Omental fat pad (tissue), 4 donors: ENCODE data around the gene OTOP2. TPM values are rescaled to one million over a fixed set of nuclear protein-coding genes. Genes with fewer than 3 reads are reported as not detected.
"Not testable (repeated sequence)": the region's sequence is repeated elsewhere in the genome, so short reads cannot be mapped to it uniquely, and the experiment has no call there.

ENCODE experiments used
- ATAC-seq: fragments of 150-250 bp; one replicate; pipeline ENCODE4 v1.9.1; 2016; ENCODE audit warnings: mild to moderate bottlenecking, moderate library complexity; ENCODE audit not compliant: low FRiP score
- DNase-seq: peaks from one replicate; pipeline ENCODE4 v3.0.0-alpha.2; 2019; ENCODE audit warnings: low spot score
- CTCF ChIP-seq, 3 donors: fragments of 450-650 bp; IDR thresholded peaks; one replicate each; pipeline ENCODE4 v1.5.1; 2016 to 2017; ENCODE audit warnings: antibody characterized with exemption in 3 of 3, mild to moderate bottlenecking in 3 of 3, moderate library complexity in 2 of 3
- total RNA-seq, 4 donors: library from RNA; depleted of rRNA; stranded (reverse); fragments of >200 nt; gene quantifications; one replicate each; pipeline ENCODE4 v1.1.0, GENCODE V29; 2016

Gene OTOP2
- total RNA-seq, 4 donors from 2014 or later = not detected

DNA sequence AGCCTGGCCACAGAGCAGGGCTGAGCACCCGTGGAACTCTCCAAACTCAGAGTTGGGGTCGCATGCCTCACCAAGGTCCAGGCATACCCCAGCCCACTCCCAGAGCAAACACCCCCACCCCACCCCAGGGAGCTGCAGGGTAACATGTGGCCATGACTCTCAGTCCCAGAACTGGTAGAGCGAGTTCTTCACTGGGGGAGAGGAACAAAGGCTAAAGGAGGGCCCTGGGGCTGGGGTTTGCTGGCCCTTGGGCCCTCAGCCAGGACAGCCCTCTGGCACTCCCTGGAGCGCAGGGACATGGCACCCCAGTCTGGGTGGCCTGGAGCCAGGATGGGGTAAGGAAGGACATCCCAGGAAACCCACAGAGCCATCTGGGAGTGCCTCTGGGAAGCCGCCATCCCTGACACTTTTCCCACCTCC is 44.3 kb downstream of the OTOP2 start:
- ATAC-seq = no peak
- no peak for TF ChIP-seq CTCF (IDR thresholded peaks at IDR 0.05)

DNA sequence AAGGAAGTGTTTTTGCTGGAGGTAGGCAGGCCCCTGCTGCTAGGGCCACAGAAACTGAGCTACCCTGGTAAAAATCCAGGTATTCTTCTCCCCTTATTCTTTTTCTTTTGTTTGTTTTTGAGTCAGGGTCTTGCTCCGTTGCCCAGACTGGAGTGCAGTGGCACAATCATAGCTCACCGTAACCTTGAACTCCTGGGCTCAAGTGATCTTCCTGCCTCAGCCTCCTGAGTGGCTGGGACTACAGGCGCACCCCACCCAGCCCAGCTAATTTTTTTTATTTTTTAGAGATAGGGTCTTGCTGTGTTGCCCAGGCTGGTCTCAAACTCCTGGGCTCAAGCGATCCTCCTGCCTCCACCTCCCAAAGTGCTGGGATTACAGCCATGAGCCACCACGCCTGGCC is 45.4 kb downstream of the OTOP2 start:
- not testable (repeated sequence) for ATAC-seq, DNase-seq

More for the DNA sequence above, 44.3 kb downstream of the OTOP2 start:
- no peak for DNase-seq

GRCh38 chr17:74970395-74970794 is 46.3 kb downstream of the OTOP2 start:
- ATAC-seq = no peak
- no peak for TF ChIP-seq CTCF (IDR thresholded peaks at IDR 0.05)
- no peak for DNase-seq

GRCh38 chr17:74971069-74971841 is 47.2 kb downstream of the OTOP2 start:
- no peak for TF ChIP-seq CTCF (IDR thresholded peaks at IDR 0.05)
- no peak for DNase-seq

GRCh38 chr17:74971842-74972106 is 47.7 kb downstream of the OTOP2 start:
- no peak for DNase-seq
- ATAC-seq = peak; percentile 12
- TF ChIP-seq CTCF (IDR thresholded peaks at IDR 0.05) = no peak

More at GRCh38 chr17:74971069-74971841, 47.2 kb downstream of the OTOP2 start:
- no peak for ATAC-seq

- peak; percentile 73 for ATAC-seq
- DNase-seq = no peak
- TF ChIP-seq CTCF (IDR thresholded peaks at IDR 0.05) = no peak
Measured at GRCh38 chr17:74972107-74972972, 48.3 kb downstream of the OTOP2 start, which contains the start of gene HID1. HID1 (minus strand) TSS chr17:74972759; CDS start chr17:74972656, 103 bp downstream.

DNA sequence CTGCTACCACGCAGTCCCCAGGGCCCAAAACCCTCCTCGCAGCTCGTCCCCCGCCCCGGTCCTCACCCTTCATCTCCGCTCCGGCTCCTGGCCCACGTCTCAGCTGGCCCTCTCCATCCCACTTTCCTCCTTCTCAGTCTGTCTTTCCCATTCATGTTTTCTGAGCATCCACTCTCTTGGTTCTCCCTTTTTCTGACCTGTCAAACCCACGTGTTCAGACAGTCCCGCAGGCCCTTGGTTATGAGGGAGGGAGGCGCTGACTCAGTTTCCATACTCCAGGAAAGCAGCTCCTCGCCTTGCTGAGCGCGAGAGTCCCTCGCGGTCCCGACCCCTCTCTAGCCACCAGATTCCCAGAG is 48.9 kb downstream of the OTOP2 start:
- DNase-seq = no peak
- no peak for TF ChIP-seq CTCF (IDR thresholded peaks at IDR 0.05)
- no peak for ATAC-seq
